ENCODE results near the gene HYAL2. TPM values are rescaled to one million over a fixed set of nuclear protein-coding genes. Genes with fewer than 3 reads are reported as not detected.

The HYAL2 gene
- total and polyA plus RNA-seq, 9 of the 15 experiments (the other 6 are each of a cell fraction or from before 2014, with no cell fraction given), result 0.36 to 22.7 (median 11.4) TPM; not detected in 1

GRCh38 chr3:50316657-50317242, 5.8 kb downstream of the HYAL2 start (continued):
- TF ChIP-seq FOXM1 (IDR thresholded peaks at IDR 0.05; ENCODE audit: low read depth), result no peak
- TF ChIP-seq FOXM1 (CRISPR knock-in tag; IDR thresholded peaks at IDR 0.05; ENCODE audit: low read depth), result no peak
- TF ChIP-seq LARP7 (IDR thresholded peaks at IDR 0.05), result no peak
- no peak for TF ChIP-seq ZNF696 (CRISPR knock-in tag; conservative IDR thresholded peaks at IDR 0.05)
- no peak for TF ChIP-seq CBX1 (IDR thresholded peaks at IDR 0.05; ENCODE audit: low read depth)
- no peak for TF ChIP-seq HNRNPH1 (optimal IDR thresholded peaks at IDR 0.05; ENCODE audit: low read depth, low read length)
- TF ChIP-seq ZNF780A (CRISPR knock-in tag; IDR thresholded peaks at IDR 0.05), result no peak
- no peak for TF ChIP-seq ZNF830 (CRISPR knock-in tag; IDR thresholded peaks at IDR 0.05)
- TF ChIP-seq E2F4 (CRISPR knock-in tag; IDR thresholded peaks at IDR 0.05; ENCODE audit: low read depth), result no peak
- TF ChIP-seq ZNF24 (IDR thresholded peaks at IDR 0.05), result no peak
- TF ChIP-seq ZNF695 (CRISPR knock-in tag; IDR thresholded peaks at IDR 0.05), result no peak
- TF ChIP-seq SOX6 (IDR thresholded peaks at IDR 0.05), result no peak
- no peak for TF ChIP-seq POLR2B (IDR thresholded peaks at IDR 0.05; ENCODE audit: low read depth, partially characterized antibody)
- TF ChIP-seq NFIC (IDR thresholded peaks at IDR 0.05), result no peak
- no peak for TF ChIP-seq MAFF (IDR thresholded peaks at IDR 0.05; ENCODE audit: low read length)
- TF ChIP-seq ZFP30 (CRISPR knock-in tag; IDR thresholded peaks at IDR 0.05; ENCODE audit: borderline replicate concordance), result no peak
- TF ChIP-seq DPF2 (IDR thresholded peaks at IDR 0.05), result no peak
- peak; percentile 94 for TF ChIP-seq ATF3 (IDR thresholded peaks at IDR 0.05)
- no peak for TF ChIP-seq ATF3 (CRISPR knock-in tag; conservative IDR thresholded peaks at IDR 0.05)
- TF ChIP-seq CTBP1 (IDR thresholded peaks at IDR 0.05; ENCODE audit: borderline replicate concordance), result peak; percentile 38; the same call in 1 of the 2 replicates
- no peak for TF ChIP-seq RHOXF2B (CRISPR knock-in tag; conservative IDR thresholded peaks at IDR 0.05)
- no peak for TF ChIP-seq FIP1L1 (IDR thresholded peaks at IDR 0.05; ENCODE audit: low read depth, low read length, poor library complexity, severe bottlenecking)
- no peak for TF ChIP-seq GTF2F1 (IDR thresholded peaks at IDR 0.05; ENCODE audit: low read depth, low read length)
- TF ChIP-seq FOXA1 (IDR thresholded peaks at IDR 0.05; ENCODE audit: borderline replicate concordance), result no peak
- no peak for TF ChIP-seq DLX4 (CRISPR knock-in tag; IDR thresholded peaks at IDR 0.05)
- TF ChIP-seq ZBTB5 (IDR thresholded peaks at IDR 0.05), result no peak
- TF ChIP-seq ARID3B (CRISPR knock-in tag; IDR thresholded peaks at IDR 0.05; ENCODE audit: borderline replicate concordance), result no peak
